Gastroesophageal sphincter (tissue), 4 donors: Measurements from ENCODE around the gene QRSL1. TPM values are rescaled to one million over a fixed set of nuclear protein-coding genes. Genes with fewer than 3 reads are reported as not detected.

Experiments used
- ATAC-seq: fragments of 150-250 bp; one replicate; pipeline ENCODE4 v1.9.1; 2016; ENCODE audit warnings: mild to moderate bottlenecking, moderate library complexity
- H3K27ac ChIP-seq, 4 donors: fragments of 200-600 bp; sonication (generic) in 3 of 4; 1 replicate in 3 of 4; 2 replicates in 1 of 4; pipeline ENCODE4 v1.5.1; 2016 to 2019
- H3K27me3 ChIP-seq: fragments of 200-600 bp; sonication (generic); one replicate; pipeline ENCODE4 v1.5.1; 2019
- H3K36me3 ChIP-seq, 2 donors: fragments of 200-600 bp; sonication (generic); one replicate each; pipeline ENCODE4 v1.5.1; 2019; ENCODE audit warnings: control low read depth in 1 of 2
- H3K4me1 ChIP-seq, 3 donors: fragments of 200-600 bp; sonication (generic); 1 replicate in 2 of 3; 2 replicates in 1 of 3; pipeline ENCODE4 v1.5.1; 2016 to 2019; ENCODE audit warnings: control low read depth in 2 of 3
- H3K4me3 ChIP-seq, 2 donors: fragments of 200-600 bp; sonication (generic); one replicate each; pipeline ENCODE4 v1.5.1; 2019; ENCODE audit warnings: mild to moderate bottlenecking in 1 of 2, moderate library complexity in 1 of 2
- H3K9me3 ChIP-seq, 3 donors: fragments of 200-600 bp; sonication (generic); one replicate each; pipeline ENCODE4 v1.5.1; 2017 to 2019; ENCODE audit warnings: control low read depth in 2 of 3
- CTCF ChIP-seq, 4 experiments: fragments of 200-600 bp in 2 of 4; fragments of 450-650 bp in 2 of 4; sonication (generic) in 1 of 4; IDR thresholded peaks; one replicate each; pipeline ENCODE4 v1.5.1; 2017 to 2019; ENCODE audit warnings: antibody characterized with exemption in 4 of 4, mild to moderate bottlenecking in 2 of 4, moderate library complexity in 2 of 4
- EP300 ChIP-seq: sonication (generic); formaldehyde crosslinking; IDR thresholded peaks from one replicate; pipeline ENCODE4 v1.6.1; 2017; ENCODE audit warnings: antibody characterized with exemption, mild to moderate bottlenecking
- POLR2A ChIP-seq, 2 donors: fragments of 450-650 bp; IDR thresholded peaks; one replicate each; pipeline ENCODE4 v1.6.1; 2017; ENCODE audit warnings: antibody characterized with exemption in 2 of 2, mild to moderate bottlenecking in 2 of 2, moderate library complexity in 1 of 2
- POLR2AphosphoS5 ChIP-seq: sonication (generic); formaldehyde crosslinking; IDR thresholded peaks from one replicate; pipeline ENCODE4 v1.6.1; 2017; ENCODE audit warnings: antibody characterized with exemption
- WGBS, 2 donors: methylation state at CpG; one replicate each; pipeline ENCODE4 v1.1.5; 2018; ENCODE audit warnings: low coverage in 1 of 2; 5-methylcytosine and 5-hydroxymethylcytosine counted together
- total RNA-seq, 4 donors: library from RNA; depleted of rRNA; stranded (reverse); fragments of >200 nt; gene quantifications; one replicate each; pipeline ENCODE4 v1.1.0, GENCODE V29; 2016

Gene QRSL1
- total RNA-seq, 4 donors from 2014 or later = 7.5 to 10.3 (median 9.5) TPM

DNA sequence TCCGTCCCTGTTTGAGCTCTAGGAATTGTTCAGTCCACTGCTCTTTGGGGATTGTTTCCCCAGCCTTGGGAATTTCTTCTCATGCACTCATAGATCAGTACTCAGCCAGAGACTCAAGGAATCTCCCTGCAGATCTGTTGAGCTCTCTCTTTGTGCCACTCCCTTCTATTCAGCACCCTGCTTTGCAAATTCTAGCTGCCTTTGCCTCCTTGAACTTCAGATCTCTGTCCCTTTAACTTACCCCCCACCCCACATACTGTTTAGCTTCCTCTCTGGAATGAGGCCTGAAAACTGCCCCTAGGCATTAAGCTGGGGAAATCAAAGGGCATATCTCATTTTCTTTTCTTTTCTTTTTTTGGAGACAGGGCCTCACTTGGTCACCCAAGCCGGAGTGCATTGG lies 30.5 kb downstream of the QRSL1 start:
- H3K4me3 ChIP-seq = no peak overlapping the region
- H3K27me3 ChIP-seq = no peaks in the 10 kb centered on the region
- TF ChIP-seq POLR2A (IDR thresholded peaks at IDR 0.05) = no peak
- no peak for TF ChIP-seq CTCF (IDR thresholded peaks at IDR 0.05)
- TF ChIP-seq EP300 = no peak
- no peak for TF ChIP-seq POLR2AphosphoS5
- 84 to 100% methylated on average over 1 to 2 of the region's 2 CpGs for WGBS, 2 donors
- no peak for ATAC-seq
- H3K36me3 ChIP-seq = peaks cover 5 to 91% of the 10 kb centered on the region in 2 donors
- no peaks in the 10 kb centered on the region for H3K4me1 ChIP-seq
- H3K27ac ChIP-seq = no peak overlapping the region
- H3K9me3 ChIP-seq = peaks cover 0 to 18% (median 0%) of the 10 kb centered on the region in 3 donors

DNA sequence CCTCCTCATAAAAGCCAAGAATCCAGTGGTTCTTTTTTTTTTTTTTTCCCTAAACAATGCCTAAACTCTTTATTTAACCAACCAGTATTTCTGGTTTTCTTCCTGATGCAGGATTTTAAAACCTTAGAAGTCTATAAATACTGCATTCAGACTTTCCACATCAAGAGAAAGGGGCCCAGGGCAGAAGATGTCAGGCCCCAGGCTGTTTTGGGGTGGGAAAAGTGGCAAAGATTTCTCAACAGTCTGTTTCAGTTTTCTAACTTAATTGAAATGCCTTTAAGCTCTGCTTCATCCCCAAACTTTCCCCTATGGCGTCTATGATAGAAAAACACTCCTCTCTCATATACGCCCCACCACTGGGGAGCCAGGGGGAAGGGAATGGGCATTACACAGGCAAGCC lies 33.1 kb downstream of the QRSL1 start:
- no peak for ATAC-seq
- Histone ChIP-seq H3K9me3 (peaks cover 0 to 17% (median 0%) of the 10 kb centered on the region in 3 donors), H3K27me3 (no peaks in the 10 kb centered on the region), H3K4me3 (no peak overlapping the region), H3K36me3 (peaks cover 5 to 88% of the 10 kb centered on the region in 2 donors), H3K27ac (no peak overlapping the region), H3K4me1 (no peaks in the 10 kb centered on the region)
- WGBS, 2 donors = 89 to 100% methylated on average over 1 to 2 of the region's 2 CpGs
- TF ChIP-seq POLR2A (IDR thresholded peaks at IDR 0.05) (no peak), CTCF (IDR thresholded peaks at IDR 0.05) (no peak), EP300 (no peak), POLR2AphosphoS5 (no peak)

GRCh38 chr6:106666282-106667021 lies 37.1 kb downstream of the QRSL1 start:
- Histone ChIP-seq H3K27me3 (no peaks in the 10 kb centered on the region), H3K36me3 (peaks cover 5 to 50% of the 10 kb centered on the region in 2 donors), H3K4me1 (no peaks in the 10 kb centered on the region), H3K9me3 (no peaks in the 10 kb centered on the region), H3K4me3 (no peak overlapping the region), H3K27ac (no peak overlapping the region)
- no peak for TF ChIP-seq CTCF (IDR thresholded peaks at IDR 0.05)
- no peak for TF ChIP-seq POLR2AphosphoS5
- no peak for TF ChIP-seq EP300
- TF ChIP-seq POLR2A (IDR thresholded peaks at IDR 0.05) = no peak
- 69 to 85% methylated on average over 4 to 6 of the region's 6 CpGs for WGBS, 2 donors
- ATAC-seq = no peak

DNA sequence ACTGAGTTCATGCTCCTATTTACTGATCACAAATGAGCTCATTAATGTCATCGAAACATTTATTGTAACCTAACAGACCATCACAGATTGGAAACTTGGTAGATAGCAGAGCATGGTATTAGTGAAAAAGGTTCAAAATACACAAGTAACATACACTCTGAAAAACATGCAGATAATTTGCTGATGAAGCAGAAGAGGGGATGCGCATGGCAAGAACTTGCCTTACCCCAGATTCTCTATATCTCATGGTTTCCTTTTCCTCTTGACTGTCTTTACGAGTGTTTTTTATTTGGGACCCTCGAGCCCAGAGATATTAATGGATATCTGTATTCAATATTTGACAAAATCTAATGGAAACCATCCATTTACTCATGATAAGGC lies 37.6 kb downstream of the QRSL1 start:
- no peak for ATAC-seq
- H3K4me1 ChIP-seq = no peaks in the 10 kb centered on the region
- TF ChIP-seq EP300 (no peak), CTCF (IDR thresholded peaks at IDR 0.05) (no peak), POLR2A (IDR thresholded peaks at IDR 0.05) (no peak), POLR2AphosphoS5 (no peak)
- no peak overlapping the region for H3K4me3 ChIP-seq
- no peak overlapping the region for H3K27ac ChIP-seq
- H3K9me3 ChIP-seq = no peaks in the 10 kb centered on the region
- 84 to 91% methylated on average over 4 of the region's 4 CpGs for WGBS, 2 donors
- no peaks in the 10 kb centered on the region for H3K27me3 ChIP-seq
- H3K36me3 ChIP-seq = peaks cover 5 to 48% of the 10 kb centered on the region in 2 donors

- Histone ChIP-seq H3K36me3 (peaks cover 0 to 19% of the 10 kb centered on the region in 2 donors), H3K27me3 (no peaks in the 10 kb centered on the region), H3K4me1 (no peaks in the 10 kb centered on the region), H3K27ac (no peak overlapping the region), H3K9me3 (no peaks in the 10 kb centered on the region), H3K4me3 (no peak overlapping the region)
- TF ChIP-seq EP300 = no peak
- no peak for TF ChIP-seq POLR2AphosphoS5
- no peak for TF ChIP-seq CTCF (IDR thresholded peaks at IDR 0.05)
- no peak for TF ChIP-seq POLR2A (IDR thresholded peaks at IDR 0.05)
- WGBS, 2 donors = 73 to 74% methylated on average over 5 to 6 of the region's 6 CpGs
- no peak for ATAC-seq
Measured at GRCh38 chr6:106670236-106670635, 40.9 kb downstream of the QRSL1 start.
